ENCODE results near the gene PLEKHG1.

Gene PLEKHG1

GRCh38 chr6:150606168-150606591 lies 6.5 kb downstream of the PLEKHG1 start:
- no peaks in the 10 kb centered on the region for H3K27me3 ChIP-seq (ENCODE audit: insufficient read depth, low read length, poor library complexity, severe bottlenecking)
- peak overlapping the region; percentile 43 for H3K4me3 ChIP-seq (ENCODE audit: low read length, poor library complexity, severe bottlenecking)
- no peaks in the 10 kb centered on the region for H3K36me3 ChIP-seq (ENCODE audit: insufficient read depth, low read length)
- peak overlapping the region; percentile 98 for H3K4me2 ChIP-seq (ENCODE audit: low read depth, low read length, poor library complexity, severe bottlenecking)
- H3K9me3 ChIP-seq (ENCODE audit: insufficient read depth, low read depth, low read length) = no peaks in the 10 kb centered on the region
- peaks cover 94% of the 10 kb centered on the region for H3K4me1 ChIP-seq (ENCODE audit: insufficient read depth, low read length, poor library complexity, severe bottlenecking)
- H2AFZ ChIP-seq (ENCODE audit: low read length) = no peak overlapping the region
- H3K9me2 ChIP-seq (replicated peaks; ENCODE audit: low read depth, low read length) = no peaks in the 10 kb centered on the region
- H3F3A ChIP-seq (ENCODE audit: low read depth) = no peaks in the 10 kb centered on the region
- H3K79me2 ChIP-seq (ENCODE audit: insufficient read depth, low read length) = peaks cover 100% of the 10 kb centered on the region
- TF ChIP-seq CTCF (conservative IDR thresholded peaks at IDR 0.05; ENCODE audit: low read length) (no peak), EZH2phosphoT487 (IDR thresholded peaks at IDR 0.05; ENCODE audit: borderline replicate concordance) (no peak)
- peak overlapping the region; percentile 28 for H3K9ac ChIP-seq (ENCODE audit: low read depth, low read length, poor library complexity, severe bottlenecking)
- H4K20me1 ChIP-seq (ENCODE audit: insufficient read depth, low read length, poor library complexity, severe bottlenecking) = peaks cover 28% of the 10 kb centered on the region

DNA sequence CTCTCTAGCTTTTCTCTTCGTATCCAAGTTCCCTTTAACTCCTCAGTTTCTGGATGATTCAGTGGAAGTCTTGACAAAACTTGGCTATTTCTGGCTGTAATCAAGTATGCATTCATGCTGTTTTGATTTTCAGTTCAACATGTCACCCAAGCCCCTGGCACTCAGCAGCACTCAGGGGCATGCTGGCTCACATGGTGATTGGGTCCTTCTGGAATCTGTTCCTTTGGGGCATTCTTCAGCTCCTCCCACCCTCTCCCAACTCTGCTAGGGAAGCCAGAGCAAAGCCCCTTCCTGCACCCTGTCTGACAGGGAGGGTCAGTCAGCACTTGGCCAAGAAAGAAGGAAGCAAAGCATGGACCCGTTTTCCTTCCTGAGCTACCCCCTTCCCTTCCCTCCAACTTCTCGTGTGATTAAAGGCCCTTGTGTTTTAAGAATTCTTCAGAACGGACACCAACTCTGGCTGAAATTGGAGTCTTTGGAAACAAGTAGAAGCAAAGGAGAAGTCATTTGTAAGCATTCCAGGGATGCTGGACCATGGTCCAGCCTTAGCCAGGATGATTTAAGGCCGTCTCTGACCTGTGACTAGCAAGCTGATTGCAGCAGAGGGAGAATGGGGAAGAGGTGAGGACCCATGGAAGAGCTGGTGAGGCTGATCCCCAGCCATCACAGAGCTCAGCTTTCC lies 7.1 kb downstream of the PLEKHG1 start:
- H3F3A ChIP-seq (ENCODE audit: low read depth) = no peaks in the 10 kb centered on the region
- no peaks in the 10 kb centered on the region for H3K27me3 ChIP-seq (ENCODE audit: insufficient read depth, low read length, poor library complexity, severe bottlenecking)
- no peaks in the 10 kb centered on the region for H3K9me2 ChIP-seq (replicated peaks; ENCODE audit: low read depth, low read length)
- peak overlapping the region; percentile 43 for H3K4me3 ChIP-seq (ENCODE audit: low read length, poor library complexity, severe bottlenecking)
- H2AFZ ChIP-seq (ENCODE audit: low read length) = no peak overlapping the region
- peaks cover 100% of the 10 kb centered on the region for H3K79me2 ChIP-seq (ENCODE audit: insufficient read depth, low read length)
- peak overlapping the region; percentile 59 for H3K4me2 ChIP-seq (ENCODE audit: low read depth, low read length, poor library complexity, severe bottlenecking)
- no peaks in the 10 kb centered on the region for H3K36me3 ChIP-seq (ENCODE audit: insufficient read depth, low read length)
- TF ChIP-seq EZH2phosphoT487 (IDR thresholded peaks at IDR 0.05; ENCODE audit: borderline replicate concordance) = no peak
- H4K20me1 ChIP-seq (ENCODE audit: insufficient read depth, low read length, poor library complexity, severe bottlenecking) = peaks cover 23% of the 10 kb centered on the region
- H3K9me3 ChIP-seq (ENCODE audit: insufficient read depth, low read depth, low read length) = no peaks in the 10 kb centered on the region
- H3K4me1 ChIP-seq (ENCODE audit: insufficient read depth, low read length, poor library complexity, severe bottlenecking) = peaks cover 94% of the 10 kb centered on the region
- H3K9ac ChIP-seq (ENCODE audit: low read depth, low read length, poor library complexity, severe bottlenecking) = peak overlapping the region; percentile 28

DNA sequence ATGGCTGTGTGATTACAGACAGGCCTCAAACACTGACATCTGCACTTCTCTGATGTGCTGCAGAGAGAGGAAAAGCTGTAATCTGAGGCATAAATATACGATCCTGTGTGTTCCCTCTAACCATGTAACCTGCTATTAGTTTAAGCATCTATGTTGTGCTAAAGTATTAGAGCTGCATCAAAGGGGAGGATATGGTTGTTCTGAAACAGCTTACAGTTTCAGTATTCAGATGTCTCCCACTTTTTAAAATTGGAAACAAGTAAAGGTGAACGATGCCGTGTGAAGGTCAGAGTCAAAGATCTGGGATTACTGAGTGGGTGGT lies 7.6 kb downstream of the PLEKHG1 start:
- no peaks in the 10 kb centered on the region for H3K36me3 ChIP-seq (ENCODE audit: insufficient read depth, low read length)
- peak overlapping the region; percentile 59 for H3K4me2 ChIP-seq (ENCODE audit: low read depth, low read length, poor library complexity, severe bottlenecking)
- H3K9ac ChIP-seq (ENCODE audit: low read depth, low read length, poor library complexity, severe bottlenecking) = peak overlapping the region; percentile 28
- no peaks in the 10 kb centered on the region for H3F3A ChIP-seq (ENCODE audit: low read depth)
- no peaks in the 10 kb centered on the region for H3K27me3 ChIP-seq (ENCODE audit: insufficient read depth, low read length, poor library complexity, severe bottlenecking)
- peak overlapping the region; percentile 43 for H3K4me3 ChIP-seq (ENCODE audit: low read length, poor library complexity, severe bottlenecking)
- H2AFZ ChIP-seq (ENCODE audit: low read length) = no peak overlapping the region
- peaks cover 100% of the 10 kb centered on the region for H3K79me2 ChIP-seq (ENCODE audit: insufficient read depth, low read length)
- H3K9me2 ChIP-seq (replicated peaks; ENCODE audit: low read depth, low read length) = no peaks in the 10 kb centered on the region
- peaks cover 20% of the 10 kb centered on the region for H4K20me1 ChIP-seq (ENCODE audit: insufficient read depth, low read length, poor library complexity, severe bottlenecking)
- H3K9me3 ChIP-seq (ENCODE audit: insufficient read depth, low read depth, low read length) = no peaks in the 10 kb centered on the region
- H3K4me1 ChIP-seq (ENCODE audit: insufficient read depth, low read length, poor library complexity, severe bottlenecking) = peaks cover 94% of the 10 kb centered on the region
- TF ChIP-seq EZH2phosphoT487 (IDR thresholded peaks at IDR 0.05; ENCODE audit: borderline replicate concordance) = no peak
- TF ChIP-seq CTCF (conservative IDR thresholded peaks at IDR 0.05; ENCODE audit: low read length) = no peak

DNA sequence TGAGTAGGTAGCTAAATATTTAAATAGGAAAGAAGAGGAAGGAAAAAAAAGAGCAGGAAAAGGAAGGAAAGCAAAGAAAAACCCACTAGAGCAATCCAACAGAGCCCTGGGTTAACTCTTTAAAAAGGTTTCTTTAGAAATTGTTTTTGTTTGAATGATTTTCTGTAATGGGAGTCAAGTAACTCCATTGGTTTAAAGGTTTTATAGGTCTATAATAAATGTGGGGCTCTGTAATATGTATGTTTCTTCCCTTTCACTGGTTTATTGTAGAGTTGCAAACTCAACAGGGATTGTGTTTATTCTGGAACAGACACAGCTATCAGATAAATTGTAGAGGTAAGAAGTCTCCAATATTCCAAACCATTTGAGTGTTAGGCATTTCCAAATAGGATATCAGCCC lies 10.9 kb downstream of the PLEKHG1 start:
- Histone ChIP-seq H3K4me3 (ENCODE audit: low read length, poor library complexity, severe bottlenecking) (no peak overlapping the region), H3K4me1 (ENCODE audit: insufficient read depth, low read length, poor library complexity, severe bottlenecking) (peaks cover 98% of the 10 kb centered on the region), H3K79me2 (ENCODE audit: insufficient read depth, low read length) (peaks cover 97% of the 10 kb centered on the region), H2AFZ (ENCODE audit: low read length) (no peak overlapping the region), H3K9ac (ENCODE audit: low read depth, low read length, poor library complexity, severe bottlenecking) (peak overlapping the region; percentile 9), H3K36me3 (ENCODE audit: insufficient read depth, low read length) (no peaks in the 10 kb centered on the region), H4K20me1 (ENCODE audit: insufficient read depth, low read length, poor library complexity, severe bottlenecking) (peaks cover 5% of the 10 kb centered on the region), H3K4me2 (ENCODE audit: low read depth, low read length, poor library complexity, severe bottlenecking) (peak overlapping the region; percentile 42), H3F3A (ENCODE audit: low read depth) (no peaks in the 10 kb centered on the region; the same call in 1 of the 2 replicates), H3K9me2 (replicated peaks; ENCODE audit: low read depth, low read length) (no peaks in the 10 kb centered on the region), H3K9me3 (ENCODE audit: insufficient read depth, low read depth, low read length) (no peaks in the 10 kb centered on the region), H3K27me3 (ENCODE audit: insufficient read depth, low read length, poor library complexity, severe bottlenecking) (no peaks in the 10 kb centered on the region)
- TF ChIP-seq CTCF (conservative IDR thresholded peaks at IDR 0.05; ENCODE audit: low read length) (no peak), EZH2phosphoT487 (IDR thresholded peaks at IDR 0.05; ENCODE audit: borderline replicate concordance) (no peak)

Measured in Loucy (cell line).